GM13977 (cell line): ENCODE measurements around the gene PISD.

Source experiments
- DNase-seq: peaks from one replicate; pipeline ENCODE4 v3.0.0; 2012; ENCODE audit warnings: low spot score
- CTCF ChIP-seq: IDR thresholded peaks from 2 replicates; pipeline ENCODE4 v1.5.1; 2012; ENCODE audit warnings: mild to moderate bottlenecking, control low read depth; ENCODE audit not compliant: insufficient read depth; ENCODE audit errors: extremely low read depth, missing control alignments
- in situ Hi-C: fragments of 300-500 bp; cut with MboI; formaldehyde crosslinking; loops from one replicate; pipeline ENCODE4 v1.12.0; 2022; ENCODE audit warnings: low sequenced_read_pairs, low pct_unique_long_range_greater_than_20kb, mixed read lengths, inconsistent platforms; ENCODE audit not compliant: unreplicated experiment

PISD gene

GRCh38 chr22:31572939-31573338 lies 89.1 kb downstream of the PISD start:
- in situ Hi-C loops, result no loop called here
- no peak for DNase-seq
- TF ChIP-seq CTCF, result no peak

- in situ Hi-C loops, result no loop called here
- no peak for DNase-seq
- no peak for TF ChIP-seq CTCF
Observed at GRCh38 chr22:31569126-31569525, 92.9 kb downstream of the PISD start.
